HepG2 (cell line): ENCODE results near the gene RASSF4. TPM values are rescaled to one million over a fixed set of nuclear protein-coding genes. Genes with fewer than 3 reads are reported as not detected.
A peak's percentile ranks its signal among the peaks of the same experiment; 100 is the strongest.

Experiments used
- BCL3 ChIP-seq: sonication (generic); formaldehyde crosslinking; IDR thresholded peaks from 2 replicates; pipeline ENCODE4 v1.5.1; 2020; ENCODE audit warnings: mild to moderate bottlenecking, missing genetic modification reagents, moderate library complexity
- FOSL1 ChIP-seq: sonication (generic); formaldehyde crosslinking; IDR thresholded peaks from 2 replicates; pipeline ENCODE4 v1.9.0; 2021; ENCODE audit warnings: missing genetic modification reagents, borderline replicate concordance
- FOXA1 ChIP-seq, 2 experiments: fragments of 450-650 bp in 1 of 2; sonication (generic) in 1 of 2; formaldehyde crosslinking in 1 of 2; IDR thresholded peaks; 2 replicates each; pipeline versions ENCODE4 v1.4.0 to v1.6.1; 2016 to 2020; ENCODE audit warnings: missing genetic modification reagents in 1 of 2
- FOXO1 ChIP-seq: sonication (generic); formaldehyde crosslinking; IDR thresholded peaks from 2 replicates; pipeline ENCODE4 v1.4.0; 2020; ENCODE audit warnings: missing genetic modification reagents
- HNRNPK ChIP-seq: fragments of 200-400 bp; formaldehyde crosslinking; IDR thresholded peaks from 2 replicates; pipeline ENCODE4 v1.6.1; 2018; ENCODE audit warnings: low read length, low read depth, moderate library complexity, mild to moderate bottlenecking; ENCODE audit not compliant: poor library complexity, severe bottlenecking
- HOXA5 ChIP-seq: sonication (generic); formaldehyde crosslinking; IDR thresholded peaks from 2 replicates; pipeline ENCODE4 v1.4.0; 2020; ENCODE audit warnings: missing genetic modification reagents
- KDM3A ChIP-seq: IDR thresholded peaks from 2 replicates; pipeline ENCODE4 v1.6.1; 2018; ENCODE audit warnings: low read depth, missing compliant biosample characterization
- MED1 ChIP-seq: sonication (generic); formaldehyde crosslinking; IDR thresholded peaks from 2 replicates; pipeline ENCODE4 v1.4.0; 2020; ENCODE audit warnings: missing genetic modification reagents
- MTA1 ChIP-seq: sonication (generic); formaldehyde crosslinking; IDR thresholded peaks from 2 replicates; pipeline ENCODE4 v1.4.0; 2020; ENCODE audit warnings: missing genetic modification reagents, mild to moderate bottlenecking, borderline replicate concordance
- PHF5A ChIP-seq: IDR thresholded peaks from one replicate; pipeline ENCODE4 v1.6.1; 2018; ENCODE audit warnings: low read depth, missing genetic modification reagents; ENCODE audit not compliant: unreplicated experiment
- PRDM4 ChIP-seq: sonication (generic); formaldehyde crosslinking; IDR thresholded peaks from 2 replicates; pipeline ENCODE4 v1.9.0; 2021; ENCODE audit warnings: missing genetic modification reagents, borderline replicate concordance
- PTBP1 ChIP-seq: fragments of 200-400 bp; formaldehyde crosslinking; IDR thresholded peaks from 2 replicates; pipeline ENCODE4 v1.6.1; 2018; ENCODE audit warnings: low read length, low read depth; ENCODE audit not compliant: poor library complexity, severe bottlenecking
- ZEB1 ChIP-seq: IDR thresholded peaks from 2 replicates; pipeline ENCODE4 v1.6.1; 2012; ENCODE audit warnings: mild to moderate bottlenecking, low read depth, inconsistent platforms; ENCODE audit not compliant: insufficient replicate concordance
- ZFAT ChIP-seq: sonication (generic); formaldehyde crosslinking; conservative IDR thresholded peaks from 2 replicates; pipeline ENCODE4 v1.8.1; 2023; ENCODE audit warnings: missing genetic modification reagents, inconsistent platforms
- ZFP36 ChIP-seq: fragments of 150-350 bp; IDR thresholded peaks from 2 replicates; pipeline ENCODE4 v1.6.1; 2018; ENCODE audit warnings: borderline replicate concordance, low read length, low read depth; ENCODE audit not compliant: partially characterized antibody
- ZFX ChIP-seq: sonication (generic); formaldehyde crosslinking; IDR thresholded peaks from 2 replicates; pipeline ENCODE4 v1.4.0; 2020; ENCODE audit warnings: mild to moderate bottlenecking, low read depth, missing genetic modification reagents, moderate library complexity
- ZNF253 ChIP-seq: sonication (generic); formaldehyde crosslinking; IDR thresholded peaks from 2 replicates; pipeline ENCODE4 v1.8.0; 2022; ENCODE audit warnings: mild to moderate bottlenecking, missing genetic modification reagents, borderline replicate concordance
- ZNF350 ChIP-seq: sonication (generic); formaldehyde crosslinking; IDR thresholded peaks from 2 replicates; pipeline ENCODE4 v1.4.0; 2020; ENCODE audit warnings: mild to moderate bottlenecking, low read depth, missing genetic modification reagents, borderline replicate concordance
- ZNF737 ChIP-seq: sonication (generic); formaldehyde crosslinking; IDR thresholded peaks from 2 replicates; pipeline ENCODE4 v1.5.0; 2020; ENCODE audit warnings: missing genetic modification reagents, mild to moderate bottlenecking, borderline replicate concordance
- ZSCAN20 ChIP-seq: sonication (generic); formaldehyde crosslinking; IDR thresholded peaks from 2 replicates; pipeline ENCODE4 v1.4.0; 2020; ENCODE audit warnings: missing genetic modification reagents, mild to moderate bottlenecking, borderline replicate concordance
- polyA plus RNA-seq, 8 experiments: library from polyadenylated mRNA; depleted of rRNA in 3 of 8; stranded (reverse) in 7 of 8; unstranded in 1 of 8; fragments of >200 nt; fragmentation: Illumina TruSeq in 4 of 8; extraction: Trizol in 4 of 8; gene quantifications; 2 replicates each; pipeline versions ENCODE4 v1.2.1 to v1.2.3, GENCODE V29; 2011 to 2016; ENCODE audit warnings: low read depth in 4 of 8, missing spikeins in 1 of 8, mixed read lengths in 1 of 8; ENCODE audit not compliant: insufficient read depth in 1 of 8
- total RNA-seq, 5 experiments: library from RNA; depleted of rRNA; stranded (reverse); fragments of >200 nt; fragmentation: Illumina TruSeq; extraction: Trizol; gene quantifications; 2 replicates each; pipeline ENCODE4 v1.2.3, GENCODE V29; 2016; ENCODE audit warnings: low read depth in 1 of 5
- TF ChIP-seq, protein P1 (sequence below): sonication (generic); formaldehyde crosslinking; IDR thresholded peaks from 2 replicates; pipeline ENCODE4 v1.8.0; 2022; ENCODE audit warnings: missing genetic modification reagents, mild to moderate bottlenecking, borderline replicate concordance
- TF ChIP-seq, protein P2 (sequence below): sonication (generic); formaldehyde crosslinking; IDR thresholded peaks from 2 replicates; pipeline ENCODE4 v1.9.0; 2021; ENCODE audit warnings: missing genetic modification reagents, mild to moderate bottlenecking, borderline replicate concordance

The RASSF4 gene
- total and polyA plus RNA-seq, 2 of the 13 experiments (the other 11 are each of a cell fraction or from before 2014, with no cell fraction given), result 34.0 to 51.7 TPM

- no peak for TF ChIP-seq BCL3 (CRISPR knock-in tag)
- TF ChIP-seq, protein P1, sequence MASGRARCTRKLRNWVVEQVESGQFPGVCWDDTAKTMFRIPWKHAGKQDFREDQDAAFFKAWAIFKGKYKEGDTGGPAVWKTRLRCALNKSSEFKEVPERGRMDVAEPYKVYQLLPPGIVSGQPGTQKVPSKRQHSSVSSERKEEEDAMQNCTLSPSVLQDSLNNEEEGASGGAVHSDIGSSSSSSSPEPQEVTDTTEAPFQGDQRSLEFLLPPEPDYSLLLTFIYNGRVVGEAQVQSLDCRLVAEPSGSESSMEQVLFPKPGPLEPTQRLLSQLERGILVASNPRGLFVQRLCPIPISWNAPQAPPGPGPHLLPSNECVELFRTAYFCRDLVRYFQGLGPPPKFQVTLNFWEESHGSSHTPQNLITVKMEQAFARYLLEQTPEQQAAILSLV, result no peak
- no peak for TF ChIP-seq ZNF253
- no peak for TF ChIP-seq FOXO1
- peak; percentile 70; the same call in 1 of the 2 replicates for TF ChIP-seq FOSL1 (CRISPR knock-in tag)
- no peak for TF ChIP-seq ZNF737
- TF ChIP-seq HOXA5, result no peak
- no peak for TF ChIP-seq FOXA1 (IDR thresholded peaks at IDR 0.05)
- no peak for TF ChIP-seq FOXA1 (CRISPR knock-in tag; IDR thresholded peaks at IDR 0.05)
- 0 out of 2 replicates have a peak, but pooled peaks have one; percentile 27 for TF ChIP-seq MED1 (CRISPR knock-in tag)
- no peak for TF ChIP-seq PTBP1
- no peak for TF ChIP-seq PHF5A (CRISPR knock-in tag)
- no peak for TF ChIP-seq ZNF350 (CRISPR knock-in tag)
- no peak for TF ChIP-seq ZFX (CRISPR knock-in tag)
- TF ChIP-seq HNRNPK, result no peak
- TF ChIP-seq PRDM4, result no peak
- TF ChIP-seq ZFAT (CRISPR knock-in tag), result no peak
- TF ChIP-seq, protein P2, sequence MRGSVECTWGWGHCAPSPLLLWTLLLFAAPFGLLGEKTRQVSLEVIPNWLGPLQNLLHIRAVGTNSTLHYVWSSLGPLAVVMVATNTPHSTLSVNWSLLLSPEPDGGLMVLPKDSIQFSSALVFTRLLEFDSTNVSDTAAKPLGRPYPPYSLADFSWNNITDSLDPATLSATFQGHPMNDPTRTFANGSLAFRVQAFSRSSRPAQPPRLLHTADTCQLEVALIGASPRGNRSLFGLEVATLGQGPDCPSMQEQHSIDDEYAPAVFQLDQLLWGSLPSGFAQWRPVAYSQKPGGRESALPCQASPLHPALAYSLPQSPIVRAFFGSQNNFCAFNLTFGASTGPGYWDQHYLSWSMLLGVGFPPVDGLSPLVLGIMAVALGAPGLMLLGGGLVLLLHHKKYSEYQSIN (CRISPR knock-in tag), result no peak
- no peak for TF ChIP-seq KDM3A (CRISPR knock-in tag)
- TF ChIP-seq ZEB1, result no peak
- TF ChIP-seq ZFP36, result no peak
- no peak for TF ChIP-seq MTA1 (CRISPR knock-in tag)
- no peak for TF ChIP-seq ZSCAN20 (CRISPR knock-in tag)
Observed at GRCh38 chr10:44966129-44966815, 6.7 kb downstream of the RASSF4 start (continued).
